Panc1 (cell line): Measurements from ENCODE around the gene BLNK.

Source experiments
- CTCF ChIP-seq: fragments of 450-650 bp; IDR thresholded peaks from 2 replicates; pipeline ENCODE4 v1.5.1; 2017; ENCODE audit warnings: mild to moderate bottlenecking
- SIN3A ChIP-seq: IDR thresholded peaks from 2 replicates; pipeline ENCODE4 v1.6.1; 2012; ENCODE audit warnings: low read depth, mild to moderate bottlenecking, low read length, moderate library complexity, borderline replicate concordance; ENCODE audit not compliant: insufficient read depth

GRCh38 chr10:96288151-96288621 lies 16.8 kb upstream of the BLNK start:
- TF ChIP-seq CTCF, result no peak
- no peak for TF ChIP-seq SIN3A
